Measurements from ENCODE around the gene RNGTT. TPM values are rescaled to one million over a fixed set of nuclear protein-coding genes. Genes with fewer than 3 reads are reported as not detected.

Gene RNGTT
- polyA plus RNA-seq, 1 donor (not counting 4 experiments of a cell fraction or from before 2014, with no cell fraction given): 9.7 TPM

DNA sequence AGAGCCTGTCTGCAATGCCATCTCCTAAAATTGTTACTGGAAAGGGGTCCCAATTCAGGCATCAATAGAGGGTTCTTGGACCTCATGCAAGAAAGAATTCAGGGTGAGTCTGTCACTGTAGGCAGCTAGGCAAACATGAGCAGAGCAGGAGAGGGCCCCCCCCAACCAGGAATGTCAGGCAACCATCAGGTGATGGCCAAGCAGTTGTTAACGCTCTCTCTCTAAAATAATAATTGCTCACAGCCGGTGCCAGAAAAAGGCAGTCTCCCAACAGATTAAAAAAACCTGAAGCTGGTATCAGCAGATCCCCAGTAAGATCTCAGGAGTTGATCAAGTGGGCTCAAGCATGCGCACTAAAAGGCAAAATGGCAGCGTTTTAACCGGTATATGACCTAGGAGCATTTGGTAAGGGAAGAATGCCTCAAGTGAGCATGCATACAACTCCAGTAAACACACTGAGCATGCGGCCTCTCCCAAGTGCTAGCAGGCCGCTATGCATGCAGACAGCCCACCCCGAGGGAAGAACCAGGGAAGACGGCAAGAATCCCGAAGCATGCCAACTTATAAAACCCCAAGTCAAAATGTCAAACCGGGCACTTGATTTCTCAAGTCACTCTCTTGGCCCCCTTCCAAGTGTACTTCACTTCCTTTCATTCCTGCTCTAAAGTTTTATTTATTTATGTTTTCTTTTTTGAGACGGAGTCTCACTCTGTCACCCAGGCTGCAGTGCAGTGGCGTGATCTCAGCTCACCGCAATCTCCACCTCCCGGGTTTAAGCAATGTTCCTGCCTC lies 44.0 kb upstream of the RNGTT start:
- DNase-seq (ENCODE audit: low read depth, low spot score) (no peak), FAIRE-seq (no peak)
- TF ChIP-seq EZH2 (IDR thresholded peaks at IDR 0.05; ENCODE audit: low read length): no peak
- TF ChIP-seq, protein P1, sequence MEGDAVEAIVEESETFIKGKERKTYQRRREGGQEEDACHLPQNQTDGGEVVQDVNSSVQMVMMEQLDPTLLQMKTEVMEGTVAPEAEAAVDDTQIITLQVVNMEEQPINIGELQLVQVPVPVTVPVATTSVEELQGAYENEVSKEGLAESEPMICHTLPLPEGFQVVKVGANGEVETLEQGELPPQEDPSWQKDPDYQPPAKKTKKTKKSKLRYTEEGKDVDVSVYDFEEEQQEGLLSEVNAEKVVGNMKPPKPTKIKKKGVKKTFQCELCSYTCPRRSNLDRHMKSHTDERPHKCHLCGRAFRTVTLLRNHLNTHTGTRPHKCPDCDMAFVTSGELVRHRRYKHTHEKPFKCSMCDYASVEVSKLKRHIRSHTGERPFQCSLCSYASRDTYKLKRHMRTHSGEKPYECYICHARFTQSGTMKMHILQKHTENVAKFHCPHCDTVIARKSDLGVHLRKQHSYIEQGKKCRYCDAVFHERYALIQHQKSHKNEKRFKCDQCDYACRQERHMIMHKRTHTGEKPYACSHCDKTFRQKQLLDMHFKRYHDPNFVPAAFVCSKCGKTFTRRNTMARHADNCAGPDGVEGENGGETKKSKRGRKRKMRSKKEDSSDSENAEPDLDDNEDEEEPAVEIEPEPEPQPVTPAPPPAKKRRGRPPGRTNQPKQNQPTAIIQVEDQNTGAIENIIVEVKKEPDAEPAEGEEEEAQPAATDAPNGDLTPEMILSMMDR (optimal IDR thresholded peaks at IDR 0.05 in 1 of 3, IDR thresholded peaks at IDR 0.05 in 1 of 3, conservative IDR thresholded peaks at IDR 0.05 in 1 of 3; ENCODE audit: extremely low read depth in 1 of 3, insufficient read depth in 2 of 3, low read length in 3 of 3): no peak
- H2AFZ ChIP-seq (ENCODE audit: control insufficient read depth, low read length): no peak overlapping the region
- H3K27me3 ChIP-seq (ENCODE audit: control insufficient read depth, extremely low read depth, insufficient read depth, low read length): no peaks in the 10 kb centered on the region
- H3K9me3 ChIP-seq (ENCODE audit: control insufficient read depth, low read depth, low read length): no peaks in the 10 kb centered on the region
- H3K36me3 ChIP-seq (ENCODE audit: control insufficient read depth in 2 of 2, extremely low read depth in 1 of 2, insufficient read depth in 2 of 2, low read length in 2 of 2): no peaks in the 10 kb centered on the region
- no peak overlapping the region for H3K4me2 ChIP-seq (ENCODE audit: control insufficient read depth, extremely low read depth, insufficient read depth, low read depth, low read length)
- dilution Hi-C loops (cut with MboI; ENCODE audit: extremely low pct_ligation_motif_present, low sequenced_read_pairs): no loop called here
- H3K9ac ChIP-seq (ENCODE audit: control insufficient read depth, extremely low read depth, insufficient read depth, low read length): no peak overlapping the region
- H3K4me1 ChIP-seq (ENCODE audit: control insufficient read depth, extremely low read depth, insufficient read depth, low read length): no peaks in the 10 kb centered on the region
- H4K20me1 ChIP-seq (ENCODE audit: control insufficient read depth, extremely low read depth, insufficient read depth, low read length): no peaks in the 10 kb centered on the region
- no peak overlapping the region for H3K4me3 ChIP-seq (ENCODE audit: control insufficient read depth in 2 of 3, extremely low read depth in 1 of 3, insufficient read depth in 2 of 3, low read depth in 1 of 3, low read length in 3 of 3)
- no peak overlapping the region for H3K27ac ChIP-seq (ENCODE audit: control insufficient read depth, insufficient read depth, low read length)
- no peaks in the 10 kb centered on the region for H3K9me1 ChIP-seq (ENCODE audit: control insufficient read depth, extremely low read depth, insufficient read depth, low read length)
- no peaks in the 10 kb centered on the region for H3K79me2 ChIP-seq (ENCODE audit: control insufficient read depth, insufficient read depth, low read length)

DNA sequence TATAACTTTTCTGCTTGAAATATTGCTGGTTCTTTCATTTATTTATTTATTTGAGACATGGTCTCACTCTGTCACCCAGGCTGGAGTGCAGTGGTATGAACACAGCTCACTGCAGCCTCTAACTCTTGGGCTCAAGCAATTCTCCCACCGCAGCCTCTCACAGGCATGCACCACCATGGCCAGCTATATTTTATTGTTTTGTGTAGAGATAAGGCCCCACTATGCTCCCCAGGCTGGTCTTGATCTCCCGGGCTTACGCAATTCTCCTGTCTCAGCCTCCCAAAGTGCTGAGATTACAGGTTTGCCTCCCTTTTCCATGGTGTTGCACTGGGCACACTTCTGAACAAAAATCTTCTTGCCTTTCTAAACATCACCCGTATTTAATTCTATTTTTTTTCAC lies 39.1 kb upstream of the RNGTT start:
- FAIRE-seq (no peak), DNase-seq (ENCODE audit: low read depth, low spot score) (no peak)
- dilution Hi-C loops (cut with MboI; ENCODE audit: extremely low pct_ligation_motif_present, low sequenced_read_pairs): no loop called here
- H3K27me3 ChIP-seq (ENCODE audit: control insufficient read depth, extremely low read depth, insufficient read depth, low read length): no peaks in the 10 kb centered on the region
- H3K36me3 ChIP-seq (ENCODE audit: control insufficient read depth in 2 of 2, extremely low read depth in 1 of 2, insufficient read depth in 2 of 2, low read length in 2 of 2): no peaks in the 10 kb centered on the region
- no peaks in the 10 kb centered on the region for H3K9me3 ChIP-seq (ENCODE audit: control insufficient read depth, low read depth, low read length)
- H3K4me1 ChIP-seq (ENCODE audit: control insufficient read depth, extremely low read depth, insufficient read depth, low read length): no peaks in the 10 kb centered on the region
- no peak overlapping the region for H3K4me3 ChIP-seq (ENCODE audit: control insufficient read depth in 2 of 3, extremely low read depth in 1 of 3, insufficient read depth in 2 of 3, low read depth in 1 of 3, low read length in 3 of 3)
- TF ChIP-seq, protein P1 (optimal IDR thresholded peaks at IDR 0.05 in 1 of 3, IDR thresholded peaks at IDR 0.05 in 1 of 3, conservative IDR thresholded peaks at IDR 0.05 in 1 of 3; ENCODE audit: extremely low read depth in 1 of 3, insufficient read depth in 2 of 3, low read length in 3 of 3): no peak
- no peak for TF ChIP-seq EZH2 (IDR thresholded peaks at IDR 0.05; ENCODE audit: low read length)
- H3K9ac ChIP-seq (ENCODE audit: control insufficient read depth, extremely low read depth, insufficient read depth, low read length): no peak overlapping the region
- no peaks in the 10 kb centered on the region for H3K9me1 ChIP-seq (ENCODE audit: control insufficient read depth, extremely low read depth, insufficient read depth, low read length)
- no peaks in the 10 kb centered on the region for H3K79me2 ChIP-seq (ENCODE audit: control insufficient read depth, insufficient read depth, low read length)
- no peak overlapping the region for H3K4me2 ChIP-seq (ENCODE audit: control insufficient read depth, extremely low read depth, insufficient read depth, low read depth, low read length)
- no peak overlapping the region for H3K27ac ChIP-seq (ENCODE audit: control insufficient read depth, insufficient read depth, low read length)
- no peaks in the 10 kb centered on the region for H4K20me1 ChIP-seq (ENCODE audit: control insufficient read depth, extremely low read depth, insufficient read depth, low read length)
- no peak overlapping the region for H2AFZ ChIP-seq (ENCODE audit: control insufficient read depth, low read length)
